ENCODE measurements around the gene PACS1.

DNA sequence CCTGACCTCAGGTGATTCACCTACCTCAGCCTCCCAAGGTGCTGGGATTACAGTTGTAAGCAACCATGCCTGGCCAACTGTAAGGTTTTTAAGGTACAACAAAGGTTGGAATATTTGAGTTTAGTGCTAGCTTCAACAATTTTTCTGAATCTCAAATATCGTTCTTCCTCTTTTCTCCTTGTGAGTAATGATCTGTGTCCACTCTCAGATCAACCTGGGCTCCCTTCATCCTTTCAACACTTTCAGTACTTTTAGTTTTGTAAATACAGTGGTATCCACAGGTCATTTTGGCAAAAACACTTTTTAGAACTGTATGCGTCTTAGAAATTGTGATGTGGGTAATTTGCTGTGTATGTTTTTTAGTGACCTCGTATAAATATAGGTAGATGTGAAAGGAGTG is 7.9 kb downstream of the PACS1 start:
- TF ChIP-seq, protein P1, sequence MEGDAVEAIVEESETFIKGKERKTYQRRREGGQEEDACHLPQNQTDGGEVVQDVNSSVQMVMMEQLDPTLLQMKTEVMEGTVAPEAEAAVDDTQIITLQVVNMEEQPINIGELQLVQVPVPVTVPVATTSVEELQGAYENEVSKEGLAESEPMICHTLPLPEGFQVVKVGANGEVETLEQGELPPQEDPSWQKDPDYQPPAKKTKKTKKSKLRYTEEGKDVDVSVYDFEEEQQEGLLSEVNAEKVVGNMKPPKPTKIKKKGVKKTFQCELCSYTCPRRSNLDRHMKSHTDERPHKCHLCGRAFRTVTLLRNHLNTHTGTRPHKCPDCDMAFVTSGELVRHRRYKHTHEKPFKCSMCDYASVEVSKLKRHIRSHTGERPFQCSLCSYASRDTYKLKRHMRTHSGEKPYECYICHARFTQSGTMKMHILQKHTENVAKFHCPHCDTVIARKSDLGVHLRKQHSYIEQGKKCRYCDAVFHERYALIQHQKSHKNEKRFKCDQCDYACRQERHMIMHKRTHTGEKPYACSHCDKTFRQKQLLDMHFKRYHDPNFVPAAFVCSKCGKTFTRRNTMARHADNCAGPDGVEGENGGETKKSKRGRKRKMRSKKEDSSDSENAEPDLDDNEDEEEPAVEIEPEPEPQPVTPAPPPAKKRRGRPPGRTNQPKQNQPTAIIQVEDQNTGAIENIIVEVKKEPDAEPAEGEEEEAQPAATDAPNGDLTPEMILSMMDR (IDR thresholded peaks at IDR 0.05): no peak
- TF ChIP-seq POLR2A (IDR thresholded peaks at IDR 0.05) (no peak), EP300 (IDR thresholded peaks at IDR 0.05) (no peak)

Data from ovary (tissue), 3 donors.